Skeletal muscle tissue (tissue), 4 donors: ENCODE data around the gene CFC1B. TPM values are rescaled to one million over a fixed set of nuclear protein-coding genes. Genes with fewer than 3 reads are reported as not detected.
"Not testable (repeated sequence)": the region's sequence is repeated elsewhere in the genome, so short reads cannot be mapped to it uniquely, and the experiment has no call there.

Source experiments
- H3K27ac ChIP-seq: one replicate; pipeline ENCODE4 v1.7.0; 2013; ENCODE audit warnings: mild to moderate bottlenecking, low read depth, low read length, inconsistent platforms
- H3K27me3 ChIP-seq, 3 donors: one replicate each; pipeline ENCODE4 v1.7.0; 2013; ENCODE audit warnings: low read length in 3 of 3; ENCODE audit not compliant: control insufficient read depth in 3 of 3, insufficient read depth in 3 of 3
- H3K36me3 ChIP-seq, 3 donors: one replicate each; pipeline ENCODE4 v1.7.0; 2013; ENCODE audit warnings: low read length in 3 of 3; ENCODE audit not compliant: control insufficient read depth in 3 of 3, insufficient read depth in 3 of 3
- H3K4me1 ChIP-seq, 3 donors: one replicate each; pipeline ENCODE4 v1.7.0; 2013; ENCODE audit warnings: low read length in 3 of 3, mild to moderate bottlenecking in 3 of 3; ENCODE audit not compliant: control insufficient read depth in 3 of 3, insufficient read depth in 3 of 3
- H3K4me3 ChIP-seq, 3 donors: one replicate each; pipeline ENCODE4 v1.7.0; 2013; ENCODE audit warnings: low read length in 3 of 3
- H3K9ac ChIP-seq, 3 donors: one replicate each; pipeline ENCODE4 v1.7.0; 2013; ENCODE audit warnings: low read length in 3 of 3, mild to moderate bottlenecking in 3 of 3, moderate library complexity in 2 of 3, low read depth in 1 of 3
- H3K9me3 ChIP-seq, 3 donors: one replicate each; pipeline ENCODE4 v1.7.0; 2013; ENCODE audit warnings: low read length in 3 of 3; ENCODE audit not compliant: control insufficient read depth in 3 of 3
- total RNA-seq: library from RNA; depleted of rRNA; stranded (reverse); fragments of >200 nt; gene quantifications from one replicate; pipeline ENCODE4 v1.2.3, GENCODE V29; 2014
- donor health status: Osteomylitis.

CFC1B gene
- not detected for total RNA-seq

- H3K27ac ChIP-seq, H3K27me3 ChIP-seq, H3K4me1 ChIP-seq, H3K9ac ChIP-seq, H3K36me3 ChIP-seq, H3K4me3 ChIP-seq, H3K9me3 ChIP-seq: not testable (repeated sequence)
Measured at GRCh38 chr2:130520992-130521391, at the start of gene CFC1B. Gene CFC1B, plus strand, starts transcription at chr2:130521222. Its CDS starts 263 bp downstream, at chr2:130521485.

- not testable (repeated sequence) for H3K9ac ChIP-seq, H3K4me3 ChIP-seq, H3K9me3 ChIP-seq, H3K4me1 ChIP-seq, H3K27me3 ChIP-seq, H3K27ac ChIP-seq, H3K36me3 ChIP-seq
Measured at GRCh38 chr2:130491073-130491472, 29.9 kb upstream of the CFC1B start.

- not testable (repeated sequence) for H3K27ac ChIP-seq, H3K9ac ChIP-seq, H3K9me3 ChIP-seq, H3K4me1 ChIP-seq, H3K4me3 ChIP-seq, H3K36me3 ChIP-seq, H3K27me3 ChIP-seq
Measured at GRCh38 chr2:130509228-130509627, 11.8 kb upstream of the CFC1B start, which contains the start of gene POTEI. Gene POTEI, minus strand, starts transcription at chr2:130509328. Its CDS starts 93 bp downstream, at chr2:130509235.

- not testable (repeated sequence) for H3K9me3 ChIP-seq, H3K4me1 ChIP-seq, H3K36me3 ChIP-seq, H3K9ac ChIP-seq, H3K27ac ChIP-seq, H3K4me3 ChIP-seq, H3K27me3 ChIP-seq
Measured at GRCh38 chr2:130510807-130511746, 9.9 kb upstream of the CFC1B start.

- not testable (repeated sequence) for H3K4me1 ChIP-seq, H3K4me3 ChIP-seq, H3K9ac ChIP-seq, H3K36me3 ChIP-seq, H3K27me3 ChIP-seq, H3K9me3 ChIP-seq, H3K27ac ChIP-seq
Measured at GRCh38 chr2:130511747-130512451, 9.1 kb upstream of the CFC1B start.

GRCh38 chr2:130518516-130519106, 2.4 kb upstream of the CFC1B start:
- H3K4me3 ChIP-seq, H3K9ac ChIP-seq, H3K9me3 ChIP-seq, H3K27me3 ChIP-seq, H3K4me1 ChIP-seq, H3K27ac ChIP-seq, H3K36me3 ChIP-seq: not testable (repeated sequence)

- H3K4me1 ChIP-seq, H3K27me3 ChIP-seq, H3K4me3 ChIP-seq, H3K9ac ChIP-seq, H3K9me3 ChIP-seq, H3K36me3 ChIP-seq, H3K27ac ChIP-seq: not testable (repeated sequence)
Measured at GRCh38 chr2:130522390-130522789, 1.4 kb downstream of the CFC1B start.

- not testable (repeated sequence) for H3K36me3 ChIP-seq, H3K27ac ChIP-seq, H3K4me1 ChIP-seq, H3K9me3 ChIP-seq, H3K9ac ChIP-seq, H3K27me3 ChIP-seq, H3K4me3 ChIP-seq
Measured at GRCh38 chr2:130527365-130527967, 6.4 kb downstream of the CFC1B start.

- H3K9me3 ChIP-seq, H3K27me3 ChIP-seq, H3K9ac ChIP-seq, H3K4me1 ChIP-seq, H3K4me3 ChIP-seq, H3K27ac ChIP-seq, H3K36me3 ChIP-seq: not testable (repeated sequence)
Measured at GRCh38 chr2:130529545-130529944, 8.5 kb downstream of the CFC1B start.

GRCh38 chr2:130530212-130530611, 9.2 kb downstream of the CFC1B start:
- H3K4me1 ChIP-seq, H3K27ac ChIP-seq, H3K36me3 ChIP-seq, H3K9me3 ChIP-seq, H3K27me3 ChIP-seq, H3K4me3 ChIP-seq, H3K9ac ChIP-seq: not testable (repeated sequence)
